Lung microvascular endothelial cell (primary cell): ENCODE measurements around the gene SLC1A2. TPM values are rescaled to one million over a fixed set of nuclear protein-coding genes. Genes with fewer than 3 reads are reported as not detected.

Experiments
- DNase-seq, 2 donors: peaks; one replicate each; pipeline versions ENCODE4 v3.0.0 to v3.0.0-alpha.2; 2010; ENCODE audit warnings: low read depth in 2 of 2
- total RNA-seq: library from RNA; depleted of rRNA; stranded (reverse); fragments of >200 nt; gene quantifications from 2 replicates; pipeline ENCODE4 v1.2.1, GENCODE V29; 2014

Gene SLC1A2
- total RNA-seq, 1 donor from 2014 or later: not detected

DNA sequence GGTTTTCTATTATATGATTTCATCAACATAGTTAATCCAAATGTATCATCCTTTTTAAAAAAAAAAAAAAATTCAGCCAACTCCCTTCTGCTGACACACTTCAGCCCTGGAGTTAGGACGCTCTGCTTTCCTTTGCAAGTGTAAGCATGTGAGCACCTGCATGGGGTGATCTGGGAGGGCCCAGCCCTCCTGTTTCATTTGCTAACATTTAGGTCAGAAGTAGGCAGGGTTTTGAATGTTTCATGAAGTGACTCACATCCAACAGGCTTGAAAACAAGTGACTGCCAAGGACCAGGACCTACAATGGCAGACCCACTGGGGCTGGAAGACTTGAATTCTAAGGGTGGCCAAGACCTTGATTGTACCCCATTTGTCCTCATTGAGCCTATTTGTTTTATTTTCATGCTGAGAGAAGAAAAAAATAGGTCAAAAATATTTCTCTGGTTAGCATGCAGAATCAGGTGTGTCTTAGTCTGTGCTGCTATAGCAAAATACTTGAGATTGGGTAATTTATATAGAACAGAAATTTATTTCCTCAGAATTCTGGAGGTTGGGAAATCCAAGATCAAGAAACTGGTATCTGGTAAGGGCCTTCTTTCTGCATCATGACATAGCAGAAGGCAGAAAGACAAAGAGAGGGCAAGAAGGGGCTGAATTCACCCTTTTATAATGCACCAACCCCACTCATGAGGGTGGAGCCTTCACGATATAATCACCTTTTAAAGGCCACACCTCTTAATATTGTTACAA, 142.8 kb downstream of the SLC1A2 start:
- DNase-seq: no peak

GRCh38 chr11:35275786-35276170, 143.6 kb downstream of the SLC1A2 start:
- DNase-seq: no peak

DNA sequence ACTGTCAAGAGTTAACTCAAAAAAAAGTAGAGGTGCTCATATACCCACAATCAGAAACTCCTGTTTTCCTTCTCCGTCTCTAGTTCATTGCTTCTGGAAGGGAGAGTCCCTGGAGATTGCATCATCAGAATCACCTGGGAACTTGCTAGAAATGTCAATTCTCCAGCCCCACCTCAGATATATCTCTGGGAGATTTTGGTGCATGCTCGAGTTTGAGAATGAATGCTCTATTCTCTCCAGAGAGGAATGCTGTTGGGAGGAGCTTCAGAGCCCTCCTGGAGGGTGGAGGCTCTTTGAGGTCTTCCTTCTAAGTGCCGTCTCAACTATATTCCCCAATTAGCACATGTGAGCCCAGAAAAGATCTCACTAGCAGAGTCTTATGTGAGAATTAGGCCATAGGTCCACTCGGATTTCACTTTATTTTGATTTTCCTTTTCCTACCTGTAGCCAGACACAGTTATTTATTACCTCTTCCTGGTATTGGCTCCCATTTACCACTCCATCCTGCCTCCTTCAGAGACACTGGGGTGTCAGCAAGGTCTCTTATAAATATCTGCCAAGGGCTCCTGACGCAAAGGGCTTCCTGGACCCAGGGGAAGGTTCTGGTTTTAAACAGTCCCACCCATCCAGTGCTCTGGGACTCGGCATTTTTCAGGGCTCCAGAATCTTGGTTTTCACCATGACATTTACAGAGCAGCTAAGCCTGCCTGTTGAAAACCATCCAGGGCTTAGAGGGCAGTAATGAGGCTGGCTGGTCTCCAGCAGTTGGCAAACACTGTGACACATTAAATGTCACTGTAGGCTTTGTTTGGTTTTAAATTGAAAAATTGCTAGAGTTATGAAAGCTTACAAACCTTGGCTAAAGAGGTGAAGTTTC, 144.2 kb downstream of the SLC1A2 start:
- DNase-seq: no peak

GRCh38 chr11:35272391-35272902, 146.9 kb downstream of the SLC1A2 start:
- no peak for DNase-seq

DNA sequence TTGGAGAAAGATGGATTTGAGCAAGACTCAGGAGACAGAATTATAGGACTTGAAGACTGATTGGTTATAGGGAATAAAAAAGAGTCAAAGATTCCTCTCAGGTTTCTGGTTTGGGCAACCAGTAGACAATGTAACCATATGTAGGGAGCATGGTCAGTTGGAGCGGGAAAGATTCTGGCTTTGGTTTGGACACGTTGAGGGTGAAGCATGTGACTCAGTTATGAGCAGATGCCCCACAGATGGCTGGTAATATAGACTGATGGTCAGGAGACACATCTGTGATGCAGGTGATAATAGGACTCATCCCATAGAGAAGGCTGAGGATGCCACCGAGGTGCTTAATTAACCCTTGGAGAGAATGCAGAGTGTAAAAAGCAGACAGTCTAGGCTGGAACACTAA, 148.3 kb downstream of the SLC1A2 start:
- no peak for DNase-seq

DNA sequence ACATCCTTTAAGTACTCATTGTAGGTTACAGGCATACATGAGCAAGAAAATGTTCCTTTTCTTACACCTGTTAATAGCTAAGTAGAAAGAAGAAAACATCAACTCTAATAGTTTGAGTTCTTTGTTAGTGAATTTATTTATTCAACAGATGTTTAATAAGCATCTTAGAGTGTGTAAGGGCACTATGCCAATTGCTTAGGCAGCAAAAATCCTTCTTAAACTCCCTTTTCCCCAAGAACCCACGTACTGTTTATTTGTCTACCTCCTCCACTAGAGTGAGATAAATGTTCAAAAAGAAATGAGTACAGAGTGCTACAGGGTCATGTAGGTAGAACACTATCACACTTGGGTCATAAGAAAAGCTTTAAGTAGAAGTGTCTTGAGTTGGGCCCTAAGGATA, 149.0 kb downstream of the SLC1A2 start:
- DNase-seq: no peak

DNA sequence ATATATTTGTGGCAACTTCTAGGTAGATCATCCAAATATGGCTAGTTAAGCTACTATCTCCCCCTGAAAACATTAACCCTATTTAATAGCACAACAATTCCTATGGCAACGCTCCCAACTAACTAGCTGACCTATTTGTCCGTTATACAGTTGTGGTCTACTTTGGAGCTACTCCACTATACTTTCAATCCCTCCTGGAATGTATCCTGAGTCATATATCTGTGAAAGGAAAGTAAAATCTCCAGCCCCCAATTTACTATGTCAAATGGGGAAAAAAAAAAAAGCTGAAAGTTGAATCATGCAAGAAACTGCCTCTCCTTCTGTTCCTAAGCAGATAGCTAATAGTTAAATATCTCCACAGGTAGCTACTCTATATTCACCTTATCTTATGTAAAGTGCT, 151.9 kb downstream of the SLC1A2 start:
- DNase-seq: no peak

- DNase-seq: peak in 1 of 2 donors; percentile 56
Observed at GRCh38 chr11:35265755-35266454, 153.5 kb downstream of the SLC1A2 start.

- no peak for DNase-seq
Observed at GRCh38 chr11:35262735-35263134, 156.6 kb downstream of the SLC1A2 start.

- no peak for DNase-seq
Observed at GRCh38 chr11:35262056-35262455, 157.3 kb downstream of the SLC1A2 start.

GRCh38 chr11:35261197-35261596, 158.2 kb downstream of the SLC1A2 start:
- no peak for DNase-seq

DNA sequence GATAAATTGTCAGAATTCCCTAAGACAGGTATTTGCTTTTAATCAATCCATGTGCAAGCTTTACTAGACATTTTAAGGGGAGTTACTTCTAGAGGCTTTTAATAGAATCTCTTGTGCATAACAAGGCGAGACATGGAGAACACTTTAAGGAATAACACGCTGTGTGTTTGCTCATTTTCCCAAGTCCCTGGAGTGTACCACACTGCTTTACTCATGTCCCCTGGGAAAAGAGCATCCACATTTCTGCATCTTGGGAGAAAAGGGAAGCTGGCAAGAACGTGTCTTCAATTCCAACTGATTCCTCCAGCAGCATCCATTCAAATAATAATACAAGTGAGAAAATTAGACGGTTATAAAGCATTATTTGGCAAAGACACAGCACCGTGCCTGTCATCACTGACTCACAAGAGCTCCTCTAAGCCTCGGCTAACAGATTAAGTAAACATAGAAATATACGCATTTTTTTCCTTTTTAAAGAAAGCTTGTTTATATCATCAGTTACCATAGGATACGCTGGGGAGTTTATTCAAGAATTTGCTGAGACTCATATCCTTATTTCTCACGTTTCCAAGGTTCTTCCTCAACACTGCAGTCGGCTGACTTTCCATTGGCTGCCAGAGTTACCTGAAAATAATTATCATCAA, 158.9 kb downstream of the SLC1A2 start:
- peak in 1 of 2 donors; percentile 72 for DNase-seq

- no peak for DNase-seq
Observed at GRCh38 chr11:35259529-35259928, 159.8 kb downstream of the SLC1A2 start.

GRCh38 chr11:35257281-35257680, 162.1 kb downstream of the SLC1A2 start:
- DNase-seq: no peak

- no peak for DNase-seq
Observed at GRCh38 chr11:35256296-35256695, 163.1 kb downstream of the SLC1A2 start.

DNA sequence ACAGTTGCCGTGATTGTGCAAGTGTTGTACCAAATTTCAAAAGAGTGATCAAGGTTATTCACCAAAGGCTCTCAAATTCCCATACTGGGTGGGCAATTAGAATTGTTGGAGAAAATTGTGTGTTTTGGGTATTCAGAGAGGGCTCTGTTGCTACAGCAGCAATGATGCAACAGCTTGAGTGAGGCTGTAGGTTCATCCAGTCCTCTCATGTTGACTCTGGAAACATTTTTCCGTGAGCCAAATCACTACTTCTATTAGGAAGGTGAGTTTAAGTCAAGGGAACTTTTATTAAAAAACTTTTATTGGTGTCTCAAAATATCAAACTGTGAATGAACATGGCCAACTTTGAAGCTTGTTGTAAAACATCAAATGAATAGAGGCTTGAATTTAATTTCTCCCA, 163.8 kb downstream of the SLC1A2 start:
- DNase-seq: no peak

DNA sequence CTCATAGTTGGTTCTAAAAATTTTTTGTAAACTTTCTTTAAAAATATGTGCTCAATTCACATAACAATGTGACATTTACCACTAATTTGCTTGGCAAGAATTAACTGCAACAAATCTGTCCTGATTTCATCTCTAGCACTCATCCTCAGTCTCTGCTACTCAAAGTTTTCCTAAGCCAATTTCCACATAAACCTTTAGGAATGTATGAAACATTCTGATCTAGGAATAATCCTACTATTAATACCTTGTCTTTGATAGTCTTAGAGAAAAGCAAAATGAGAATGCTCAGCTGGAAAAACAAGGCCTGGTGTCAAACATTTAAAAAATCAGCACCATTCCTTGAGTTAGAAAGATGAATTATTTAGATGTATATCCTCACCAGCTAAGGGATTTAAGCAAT, 166.1 kb downstream of the SLC1A2 start:
- no peak for DNase-seq

- DNase-seq: no peak
Observed at GRCh38 chr11:35250621-35251020, 168.7 kb downstream of the SLC1A2 start.

- DNase-seq: no peak
Observed at GRCh38 chr11:35250192-35250591, 169.2 kb downstream of the SLC1A2 start.

DNA sequence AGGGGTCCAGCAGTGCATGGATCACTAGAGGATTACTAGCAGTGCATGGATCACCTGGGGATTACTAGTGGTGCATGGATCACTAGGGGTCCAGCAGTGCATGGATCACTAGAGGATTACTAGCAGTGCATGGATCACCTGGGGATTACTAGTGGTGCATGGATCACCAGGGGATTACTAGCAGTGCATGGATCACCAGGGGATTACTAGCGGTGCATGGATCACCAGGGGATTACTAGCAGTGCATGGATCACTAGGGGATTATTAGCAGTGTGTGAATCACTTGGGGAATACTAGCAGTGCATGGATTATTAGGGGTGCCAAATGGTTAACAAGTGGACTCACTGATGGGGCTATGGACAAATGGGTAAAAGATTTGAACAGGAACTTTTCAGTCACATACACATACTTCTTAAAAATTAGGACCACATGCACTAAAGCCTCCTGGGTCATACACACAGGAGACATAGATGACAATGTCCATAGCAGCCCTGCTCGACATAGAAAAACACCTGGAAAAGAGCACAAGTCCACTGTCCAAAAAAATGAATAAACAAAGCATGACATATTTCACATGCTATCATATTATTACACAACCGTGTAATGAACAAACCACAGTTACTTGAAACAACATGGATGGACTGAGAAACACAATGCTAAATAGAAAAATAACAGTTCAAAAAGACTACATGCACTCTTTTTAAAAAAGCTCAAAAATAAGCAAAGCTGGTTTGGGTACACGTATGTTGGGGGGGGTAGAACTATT, 170.6 kb downstream of the SLC1A2 start:
- DNase-seq: no peak

GRCh38 chr11:35247863-35248262, 171.5 kb downstream of the SLC1A2 start:
- no peak for DNase-seq
